ENCODE measurements around the gene SCN2A.

Gene SCN2A

GRCh38 chr2:165239230-165239629 lies at the start of gene SCN2A:
TSS of gene SCN2A (plus strand) at chr2:165239414. CDS start at chr2:165295824, 56,410 bp downstream.
- Histone ChIP-seq H3K36me3 (ENCODE audit: control insufficient read depth in 2 of 2, insufficient read depth in 2 of 2, low read length in 2 of 2) (no peaks in the 10 kb centered on the region), H3K9ac (ENCODE audit: low read length in 2 of 2) (no peak within 1 kb of the TSS), H3K27me3 (ENCODE audit: control insufficient read depth in 1 of 2, insufficient read depth in 2 of 2, low read length in 2 of 2) (no peaks in the 10 kb centered on the region), H3K9me3 (ENCODE audit: control insufficient read depth in 2 of 2, low read length in 2 of 2) (no peaks in the 10 kb centered on the region), H3K27ac (ENCODE audit: low read length) (no peak within 1 kb of the TSS), H3K4me1 (ENCODE audit: control insufficient read depth, insufficient read depth, low read length) (no peaks in the 10 kb centered on the region), H3K4me3 (ENCODE audit: low read length in 2 of 2) (no peak within 1 kb of the TSS)

- H3K27me3 ChIP-seq (ENCODE audit: control insufficient read depth in 1 of 2, insufficient read depth in 2 of 2, low read length in 2 of 2): no peaks in the 10 kb centered on the region
- no peak overlapping the region for H3K9ac ChIP-seq (ENCODE audit: low read length in 2 of 2)
- H3K4me3 ChIP-seq (ENCODE audit: low read length in 2 of 2): no peak overlapping the region
- H3K9me3 ChIP-seq (ENCODE audit: control insufficient read depth in 2 of 2, low read length in 2 of 2): no peaks in the 10 kb centered on the region
- no peaks in the 10 kb centered on the region for H3K36me3 ChIP-seq (ENCODE audit: control insufficient read depth in 2 of 2, insufficient read depth in 2 of 2, low read length in 2 of 2)
- H3K27ac ChIP-seq (ENCODE audit: low read length): no peak overlapping the region
- no peaks in the 10 kb centered on the region for H3K4me1 ChIP-seq (ENCODE audit: control insufficient read depth, insufficient read depth, low read length)
Observed at GRCh38 chr2:165191096-165191728, 48.0 kb upstream of the SCN2A start.

- no peaks in the 10 kb centered on the region for H3K36me3 ChIP-seq (ENCODE audit: control insufficient read depth in 2 of 2, insufficient read depth in 2 of 2, low read length in 2 of 2)
- no peak overlapping the region for H3K27ac ChIP-seq (ENCODE audit: low read length)
- H3K9me3 ChIP-seq (ENCODE audit: control insufficient read depth in 2 of 2, low read length in 2 of 2): no peaks in the 10 kb centered on the region
- H3K4me3 ChIP-seq (ENCODE audit: low read length in 2 of 2): no peak overlapping the region
- H3K27me3 ChIP-seq (ENCODE audit: control insufficient read depth in 1 of 2, insufficient read depth in 2 of 2, low read length in 2 of 2): no peaks in the 10 kb centered on the region
- no peak overlapping the region for H3K9ac ChIP-seq (ENCODE audit: low read length in 2 of 2)
- H3K4me1 ChIP-seq (ENCODE audit: control insufficient read depth, insufficient read depth, low read length): no peaks in the 10 kb centered on the region
Observed at GRCh38 chr2:165192729-165193128, 46.5 kb upstream of the SCN2A start.

- Histone ChIP-seq H3K36me3 (ENCODE audit: control insufficient read depth in 2 of 2, insufficient read depth in 2 of 2, low read length in 2 of 2) (no peaks in the 10 kb centered on the region), H3K9me3 (ENCODE audit: control insufficient read depth in 2 of 2, low read length in 2 of 2) (no peaks in the 10 kb centered on the region), H3K9ac (ENCODE audit: low read length in 2 of 2) (no peak overlapping the region), H3K4me1 (ENCODE audit: control insufficient read depth, insufficient read depth, low read length) (no peaks in the 10 kb centered on the region), H3K27me3 (ENCODE audit: control insufficient read depth in 1 of 2, insufficient read depth in 2 of 2, low read length in 2 of 2) (no peaks in the 10 kb centered on the region), H3K27ac (ENCODE audit: low read length) (no peak overlapping the region), H3K4me3 (ENCODE audit: low read length in 2 of 2) (no peak overlapping the region)
Observed at GRCh38 chr2:165193178-165193777, 45.9 kb upstream of the SCN2A start.

- H3K9me3 ChIP-seq (ENCODE audit: control insufficient read depth in 2 of 2, low read length in 2 of 2): no peaks in the 10 kb centered on the region
- H3K4me3 ChIP-seq (ENCODE audit: low read length in 2 of 2): no peak overlapping the region
- H3K4me1 ChIP-seq (ENCODE audit: control insufficient read depth, insufficient read depth, low read length): no peaks in the 10 kb centered on the region
- H3K36me3 ChIP-seq (ENCODE audit: control insufficient read depth in 2 of 2, insufficient read depth in 2 of 2, low read length in 2 of 2): no peaks in the 10 kb centered on the region
- H3K9ac ChIP-seq (ENCODE audit: low read length in 2 of 2): no peak overlapping the region
- no peak overlapping the region for H3K27ac ChIP-seq (ENCODE audit: low read length)
- H3K27me3 ChIP-seq (ENCODE audit: control insufficient read depth in 1 of 2, insufficient read depth in 2 of 2, low read length in 2 of 2): no peaks in the 10 kb centered on the region
Observed at GRCh38 chr2:165196411-165196810, 42.8 kb upstream of the SCN2A start.

- no peaks in the 10 kb centered on the region for H3K9me3 ChIP-seq (ENCODE audit: control insufficient read depth in 2 of 2, low read length in 2 of 2)
- no peak overlapping the region for H3K27ac ChIP-seq (ENCODE audit: low read length)
- no peaks in the 10 kb centered on the region for H3K4me1 ChIP-seq (ENCODE audit: control insufficient read depth, insufficient read depth, low read length)
- H3K4me3 ChIP-seq (ENCODE audit: low read length in 2 of 2): no peak overlapping the region
- H3K27me3 ChIP-seq (ENCODE audit: control insufficient read depth in 1 of 2, insufficient read depth in 2 of 2, low read length in 2 of 2): no peaks in the 10 kb centered on the region
- no peaks in the 10 kb centered on the region for H3K36me3 ChIP-seq (ENCODE audit: control insufficient read depth in 2 of 2, insufficient read depth in 2 of 2, low read length in 2 of 2)
- H3K9ac ChIP-seq (ENCODE audit: low read length in 2 of 2): no peak overlapping the region
Observed at GRCh38 chr2:165197346-165197745, 41.9 kb upstream of the SCN2A start.

- Histone ChIP-seq H3K27me3 (ENCODE audit: control insufficient read depth in 1 of 2, insufficient read depth in 2 of 2, low read length in 2 of 2) (no peaks in the 10 kb centered on the region), H3K27ac (ENCODE audit: low read length) (no peak overlapping the region), H3K4me3 (ENCODE audit: low read length in 2 of 2) (no peak overlapping the region), H3K4me1 (ENCODE audit: control insufficient read depth, insufficient read depth, low read length) (no peaks in the 10 kb centered on the region), H3K9me3 (ENCODE audit: control insufficient read depth in 2 of 2, low read length in 2 of 2) (no peaks in the 10 kb centered on the region), H3K9ac (ENCODE audit: low read length in 2 of 2) (no peak overlapping the region), H3K36me3 (ENCODE audit: control insufficient read depth in 2 of 2, insufficient read depth in 2 of 2, low read length in 2 of 2) (no peaks in the 10 kb centered on the region)
Observed at GRCh38 chr2:165198181-165198580, 41.0 kb upstream of the SCN2A start.

GRCh38 chr2:165202239-165202638 lies 37.0 kb upstream of the SCN2A start:
- Histone ChIP-seq H3K36me3 (ENCODE audit: control insufficient read depth in 2 of 2, insufficient read depth in 2 of 2, low read length in 2 of 2) (no peaks in the 10 kb centered on the region), H3K4me1 (ENCODE audit: control insufficient read depth, insufficient read depth, low read length) (no peaks in the 10 kb centered on the region), H3K4me3 (ENCODE audit: low read length in 2 of 2) (no peak overlapping the region)

GRCh38 chr2:165203689-165204559 lies 35.3 kb upstream of the SCN2A start, which contains the start of gene SCN3A:
TSS of gene SCN3A (minus strand) at chr2:165204050. CDS start at chr2:165176394, 27,656 bp downstream.
- no peak within 1 kb of the TSS for H3K4me3 ChIP-seq (ENCODE audit: low read length in 2 of 2)
- H3K27me3 ChIP-seq (ENCODE audit: control insufficient read depth in 1 of 2, insufficient read depth in 2 of 2, low read length in 2 of 2): no peaks in the 10 kb centered on the region
- H3K9ac ChIP-seq (ENCODE audit: low read length in 2 of 2): no peak within 1 kb of the TSS
- no peaks in the 10 kb centered on the region for H3K36me3 ChIP-seq (ENCODE audit: control insufficient read depth in 2 of 2, insufficient read depth in 2 of 2, low read length in 2 of 2)
- no peaks in the 10 kb centered on the region for H3K9me3 ChIP-seq (ENCODE audit: control insufficient read depth in 2 of 2, low read length in 2 of 2)
- no peak within 1 kb of the TSS for H3K27ac ChIP-seq (ENCODE audit: low read length)
- no peaks in the 10 kb centered on the region for H3K4me1 ChIP-seq (ENCODE audit: control insufficient read depth, insufficient read depth, low read length)

More at GRCh38 chr2:165202239-165202638, 37.0 kb upstream of the SCN2A start:
- Histone ChIP-seq H3K27me3 (ENCODE audit: control insufficient read depth in 1 of 2, insufficient read depth in 2 of 2, low read length in 2 of 2) (no peaks in the 10 kb centered on the region), H3K9ac (ENCODE audit: low read length in 2 of 2) (no peak overlapping the region), H3K9me3 (ENCODE audit: control insufficient read depth in 2 of 2, low read length in 2 of 2) (no peaks in the 10 kb centered on the region), H3K27ac (ENCODE audit: low read length) (no peak overlapping the region)

- no peaks in the 10 kb centered on the region for H3K36me3 ChIP-seq (ENCODE audit: control insufficient read depth in 2 of 2, insufficient read depth in 2 of 2, low read length in 2 of 2)
- no peaks in the 10 kb centered on the region for H3K9me3 ChIP-seq (ENCODE audit: control insufficient read depth in 2 of 2, low read length in 2 of 2)
- H3K4me1 ChIP-seq (ENCODE audit: control insufficient read depth, insufficient read depth, low read length): no peaks in the 10 kb centered on the region
- H3K27me3 ChIP-seq (ENCODE audit: control insufficient read depth in 1 of 2, insufficient read depth in 2 of 2, low read length in 2 of 2): no peaks in the 10 kb centered on the region
- no peak overlapping the region for H3K9ac ChIP-seq (ENCODE audit: low read length in 2 of 2)
- no peak overlapping the region for H3K27ac ChIP-seq (ENCODE audit: low read length)
- no peak overlapping the region for H3K4me3 ChIP-seq (ENCODE audit: low read length in 2 of 2)
Observed at GRCh38 chr2:165205865-165206264, 33.3 kb upstream of the SCN2A start.
